SH-SY5Y (cell line): ENCODE data around the gene PIK3R3.

ENCODE experiments used
- GATA2 ChIP-seq: IDR thresholded peaks from 2 replicates; pipeline ENCODE4 v1.6.1; 2011; ENCODE audit warnings: mild to moderate bottlenecking, low read depth, low read length
- GATA3 ChIP-seq: IDR thresholded peaks from 2 replicates; pipeline ENCODE4 v1.6.1; 2011; ENCODE audit warnings: low read depth, mild to moderate bottlenecking, low read length, moderate library complexity

DNA sequence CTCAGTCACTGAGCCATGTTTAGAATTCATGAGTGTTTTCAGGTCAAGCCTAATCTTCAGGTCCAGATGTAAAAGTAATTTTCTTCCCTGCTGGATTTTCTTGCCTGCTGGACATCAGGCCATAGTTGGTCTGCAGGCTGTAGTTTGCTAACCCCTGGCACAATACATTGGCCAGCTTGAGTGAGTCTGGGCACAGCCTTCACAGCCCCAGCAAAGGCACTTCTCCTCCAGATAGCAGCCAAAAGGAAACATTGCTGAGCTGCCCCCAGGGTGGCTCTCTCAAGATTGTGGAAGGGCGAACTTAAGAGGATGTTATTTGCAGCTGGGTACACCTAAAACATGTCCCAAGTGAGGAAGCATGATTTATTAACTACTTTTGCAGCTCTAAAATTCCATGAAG, 126.8 kb downstream of the PIK3R3 start:
- TF ChIP-seq GATA2 (no peak), GATA3 (no peak)
